ENCODE results near the gene DNM3.

The DNM3 gene

DNA sequence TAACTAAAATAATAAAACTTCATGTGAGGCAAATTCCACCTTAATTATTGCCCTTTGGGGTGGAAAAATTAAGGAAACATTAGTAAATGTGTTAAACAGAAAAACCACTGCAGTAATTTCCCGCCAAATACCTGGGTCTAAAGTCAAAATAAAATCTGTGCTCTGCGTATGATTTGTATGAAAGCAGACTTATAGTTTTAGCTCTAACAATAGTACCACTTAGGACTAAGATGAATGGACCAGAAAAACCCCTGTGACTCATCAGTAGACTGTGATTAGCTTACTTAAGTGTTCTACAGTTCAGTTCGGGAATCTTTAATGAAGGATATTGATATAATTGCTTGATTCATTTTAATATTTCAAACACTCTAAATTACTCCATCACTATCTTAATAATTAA lies 555.9 kb downstream of the DNM3 start:
- DNase-seq (ENCODE audit: low spot score), result no peak

- no peak for DNase-seq (ENCODE audit: low spot score)
Observed at GRCh38 chr1:172397633-172398032, 556.3 kb downstream of the DNM3 start.

DNA sequence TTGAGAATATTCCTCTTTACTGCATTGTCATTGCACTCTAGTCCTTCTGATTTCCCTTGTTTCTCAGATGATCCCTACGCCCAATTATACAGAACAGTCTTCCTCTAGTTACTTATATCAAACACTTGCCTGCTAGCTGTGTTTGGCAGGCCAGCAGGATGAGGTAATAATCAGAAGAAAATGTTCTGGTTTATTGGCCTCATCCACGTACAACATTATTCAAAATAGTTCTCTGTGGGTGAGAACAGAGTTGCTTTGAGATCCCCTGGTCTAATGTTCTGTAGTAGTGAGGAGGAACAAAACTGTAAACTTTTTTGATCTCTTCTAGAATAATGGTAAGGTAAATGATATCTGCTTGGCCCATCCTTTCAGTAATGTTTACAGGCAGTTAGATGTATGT lies 556.9 kb downstream of the DNM3 start:
- no peak for DNase-seq (ENCODE audit: low spot score)

GRCh38 chr1:172398970-172399755 lies 557.9 kb downstream of the DNM3 start:
- DNase-seq (ENCODE audit: low spot score), result no peak

DNA sequence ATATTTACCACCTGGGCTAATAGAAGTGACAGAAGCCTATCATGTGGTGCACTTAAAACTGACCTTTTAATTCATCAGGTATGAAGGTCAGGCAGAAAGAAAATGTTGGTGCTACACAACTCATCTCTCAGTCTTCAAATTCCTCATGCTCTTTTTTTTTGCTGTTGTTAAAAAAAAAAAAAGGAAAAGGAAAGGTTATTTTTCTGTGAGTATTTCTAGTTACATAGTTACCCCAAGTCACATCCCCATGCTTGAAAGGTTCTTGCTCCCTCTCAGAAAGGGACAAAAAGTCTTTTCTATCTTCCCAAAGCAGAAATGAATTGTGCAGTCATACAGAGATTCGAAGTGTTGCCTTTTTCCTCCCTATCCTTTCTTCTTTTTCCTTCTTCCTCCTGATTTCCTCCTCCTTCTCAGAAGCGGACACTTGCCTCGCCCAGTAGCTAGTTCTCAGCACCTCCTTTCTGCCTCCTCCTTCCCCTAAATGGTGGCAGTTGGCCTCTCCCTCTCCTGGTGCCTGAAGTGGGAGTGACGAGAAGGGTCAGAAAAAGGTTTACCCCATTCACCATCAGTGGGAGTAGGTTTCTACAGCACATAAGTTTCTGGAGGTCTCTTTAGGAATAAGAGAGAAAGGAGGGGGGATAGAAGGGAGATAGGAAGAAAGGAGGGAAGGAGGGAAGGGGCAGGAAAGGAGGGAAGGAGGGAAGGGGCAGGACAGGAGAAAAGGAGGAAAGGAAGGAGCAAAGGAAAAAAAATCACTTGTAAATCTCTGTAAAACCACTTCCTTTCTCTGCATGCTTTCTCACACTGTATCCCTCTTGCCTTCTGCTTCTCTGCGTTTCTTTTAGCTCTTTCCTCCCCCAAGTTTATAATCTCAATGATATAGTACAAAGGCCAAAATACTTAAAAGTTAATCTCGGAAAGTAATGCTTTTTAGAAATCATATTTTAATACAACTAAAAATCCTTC lies 558.7 kb downstream of the DNM3 start:
- DNase-seq (ENCODE audit: low spot score), result no peak

- DNase-seq (ENCODE audit: low spot score), result no peak
Observed at GRCh38 chr1:172400722-172401105, 559.4 kb downstream of the DNM3 start.

GRCh38 chr1:172401477-172401876 lies 560.2 kb downstream of the DNM3 start:
- no peak for DNase-seq (ENCODE audit: low spot score)

GRCh38 chr1:172401892-172402291 lies 560.6 kb downstream of the DNM3 start:
- DNase-seq (ENCODE audit: low spot score), result no peak

DNA sequence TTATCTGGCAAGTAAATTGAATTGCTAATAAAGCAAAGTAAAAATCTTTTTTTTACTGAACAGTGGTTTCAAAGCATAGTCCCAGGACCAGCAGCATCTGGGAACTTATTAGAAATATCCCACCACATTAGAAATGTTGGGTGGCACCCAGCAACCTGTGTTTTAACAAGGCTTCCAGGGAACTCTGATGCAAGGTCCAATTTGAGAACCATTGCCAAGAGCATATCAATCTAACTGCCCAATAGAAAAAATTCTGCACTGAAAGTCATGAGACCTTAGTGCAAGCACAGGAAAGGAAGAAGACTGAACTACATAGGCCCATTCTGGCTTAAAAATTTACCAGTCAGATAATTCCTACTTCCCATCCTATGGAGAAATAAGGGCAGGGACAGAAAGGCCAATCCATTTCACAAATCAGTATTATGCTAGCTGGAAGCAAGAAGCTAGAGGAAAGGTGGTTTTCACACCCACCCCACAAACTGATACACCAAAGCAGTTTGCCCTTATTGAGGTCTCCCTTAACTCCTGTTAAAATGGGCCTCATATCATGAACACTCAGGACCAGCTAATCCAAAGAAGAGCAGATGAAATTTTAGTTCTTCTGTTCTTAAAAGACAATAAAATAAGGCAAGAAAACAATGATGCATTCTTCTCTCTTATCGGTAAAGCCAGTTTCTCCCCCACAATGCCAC lies 561.7 kb downstream of the DNM3 start:
- no peak for DNase-seq (ENCODE audit: low spot score)

GRCh38 chr1:172404121-172404520 lies 562.8 kb downstream of the DNM3 start:
- no peak for DNase-seq (ENCODE audit: low spot score)

DNA sequence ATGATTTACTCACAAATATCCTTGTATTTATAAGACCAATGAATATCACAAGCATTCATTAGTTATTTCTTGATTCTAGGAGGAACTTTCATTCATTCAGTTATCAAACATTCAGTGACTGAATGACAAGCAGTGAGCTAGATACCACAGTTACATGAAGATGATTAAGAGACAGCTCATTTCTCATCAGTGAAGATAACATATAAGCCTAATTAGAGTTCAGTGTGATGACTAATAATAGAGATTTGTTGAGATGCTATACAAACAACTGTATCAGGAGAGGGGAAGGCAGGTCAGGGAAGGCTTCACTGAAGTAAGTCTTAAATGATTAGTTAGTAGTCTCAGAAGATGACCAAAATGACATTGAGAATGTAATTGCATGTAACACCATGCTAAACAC lies 564.6 kb downstream of the DNM3 start:
- no peak for DNase-seq (ENCODE audit: low spot score)

GRCh38 chr1:172406968-172407367 lies 565.7 kb downstream of the DNM3 start:
- DNase-seq (ENCODE audit: low spot score), result no peak

- no peak for DNase-seq (ENCODE audit: low spot score)
Observed at GRCh38 chr1:172408958-172409357, 567.7 kb downstream of the DNM3 start.

DNA sequence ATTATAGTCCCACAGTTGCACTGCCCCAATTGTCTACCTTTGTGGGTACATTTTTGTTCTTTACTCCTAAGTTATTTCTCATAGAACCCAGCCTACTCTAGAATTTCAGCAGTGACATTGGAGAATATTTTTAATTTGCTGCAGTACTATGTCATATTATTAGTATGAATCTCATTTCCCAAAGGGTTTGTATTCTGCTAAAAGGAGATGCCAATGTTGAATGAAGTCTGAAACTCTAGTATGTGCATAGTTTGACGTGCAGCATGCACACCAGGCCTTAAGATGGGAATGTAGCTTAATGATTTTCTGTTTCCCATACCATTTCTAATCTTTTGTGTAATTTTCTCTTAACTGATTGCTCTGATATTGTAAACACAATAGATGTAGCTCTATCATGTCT lies 568.7 kb downstream of the DNM3 start:
- no peak for DNase-seq (ENCODE audit: low spot score)

DNA sequence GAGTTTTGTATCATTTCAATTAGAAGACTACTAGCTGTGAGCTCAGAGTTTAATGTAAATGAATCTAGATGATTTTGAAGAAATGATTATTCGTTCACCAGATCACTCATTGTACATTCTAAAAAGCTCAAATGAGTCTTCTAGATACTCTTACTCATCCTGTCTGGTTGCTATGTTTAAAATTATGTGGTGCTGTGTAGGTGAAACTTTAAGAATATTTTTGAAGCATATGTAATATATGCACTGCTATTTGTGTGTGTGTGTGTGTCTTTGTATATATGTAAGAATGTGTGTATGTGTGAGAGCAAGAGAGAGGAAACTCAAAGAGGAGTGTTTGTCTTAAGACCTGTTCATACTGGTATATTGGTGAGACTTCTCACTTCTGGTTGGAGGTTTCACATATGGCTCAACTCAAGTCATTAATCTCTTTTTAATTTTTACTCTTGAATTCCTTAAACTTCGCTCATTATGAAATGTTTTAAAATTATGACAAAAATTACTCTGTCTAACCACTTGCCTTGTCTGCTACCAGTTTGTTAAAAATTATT lies 570.6 kb downstream of the DNM3 start:
- DNase-seq (ENCODE audit: low spot score), result no peak

DNA sequence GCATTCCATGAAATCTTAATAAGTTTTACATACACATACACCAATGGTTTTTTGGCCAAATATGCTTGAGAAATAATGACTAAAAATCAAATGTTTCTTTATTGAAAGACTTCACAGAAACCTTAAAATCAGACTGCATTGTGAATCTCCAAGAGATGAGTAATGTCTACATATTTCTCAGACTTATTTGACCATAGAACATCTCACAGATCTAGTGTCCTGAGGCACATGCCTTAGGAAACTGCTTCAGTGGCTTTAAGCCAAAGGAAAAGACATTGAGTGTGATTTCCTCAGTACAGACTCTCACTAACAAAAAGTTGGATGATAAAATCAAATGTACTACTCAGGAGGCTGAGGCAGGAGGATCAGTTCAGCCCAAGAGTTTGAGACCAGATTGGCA lies 573.0 kb downstream of the DNM3 start:
- DNase-seq (ENCODE audit: low spot score), result no peak

GRCh38 chr1:172416496-172417035 lies 575.3 kb downstream of the DNM3 start:
- no peak for DNase-seq (ENCODE audit: low spot score)

- no peak for DNase-seq (ENCODE audit: low spot score)
Observed at GRCh38 chr1:172417557-172417956, 576.3 kb downstream of the DNM3 start.

GRCh38 chr1:172420385-172420784 lies 579.1 kb downstream of the DNM3 start, which contains the start of gene C1orf105:
TSS of gene C1orf105 (plus strand) at chr1:172420685. CDS start at chr1:172420886, 201 bp downstream.
- DNase-seq (ENCODE audit: low spot score), result no peak

- DNase-seq (ENCODE audit: low spot score), result no peak
Observed at GRCh38 chr1:172421974-172422604, 580.8 kb downstream of the DNM3 start.

- DNase-seq (ENCODE audit: low spot score), result no peak
Observed at GRCh38 chr1:172423336-172423735, 582.0 kb downstream of the DNM3 start.
